Gastroesophageal sphincter (tissue), 3 donors: ENCODE results near the gene TRAK2.

ENCODE experiments used
- CTCF ChIP-seq, 4 experiments: fragments of 200-600 bp in 2 of 4; fragments of 450-650 bp in 2 of 4; sonication (generic) in 1 of 4; IDR thresholded peaks; one replicate each; pipeline ENCODE4 v1.5.1; 2017 to 2019; ENCODE audit warnings: antibody characterized with exemption in 4 of 4, mild to moderate bottlenecking in 2 of 4, moderate library complexity in 2 of 4
- POLR2AphosphoS5 ChIP-seq: sonication (generic); formaldehyde crosslinking; IDR thresholded peaks from one replicate; pipeline ENCODE4 v1.6.1; 2017; ENCODE audit warnings: antibody characterized with exemption

- TF ChIP-seq CTCF (IDR thresholded peaks at IDR 0.05) = no peak
- TF ChIP-seq POLR2AphosphoS5 = no peak
Measured at GRCh38 chr2:201348758-201349157, 102.5 kb downstream of the TRAK2 start.
